K562 (cell line): ENCODE results near the gene DIAPH3. TPM values are rescaled to one million over a fixed set of nuclear protein-coding genes. Genes with fewer than 3 reads are reported as not detected.

Experiments used
- ATAC-seq: fragments of 200-7000 bp; cut with Tn5 transposase; 3 replicates; pipeline ENCODE4 v1.9.1; 2020; ENCODE audit warnings: moderate library complexity
- BruUV-seq: library from RNA; stranded (reverse); fragments of 400-500 nt; replicated peaks from 2 replicates; lab custom pipeline; 2021; lab: Mats Ljungman, UMichigan
- CTCF ChIA-PET: fragments of 300-600 bp; formaldehyde crosslinking; extraction: SDS; loops from one replicate; lab custom pipeline; 2021; ENCODE audit warnings: low intra/inter-chr PET ratio; lab: Yijun Ruan, JAX
- POLR2A ChIA-PET: fragments of 300-600, 350-650 bp; sonication (Branson Sonifier 250); formaldehyde crosslinking; extraction: SDS; loops from one replicate; lab custom pipeline; 2021; ENCODE audit warnings: antibody characterized with exemption, inconsistent platforms; lab: Yijun Ruan, JAX
- DNase-seq, 4 experiments: peaks; one replicate each; pipeline versions ENCODE4 v3.0.0 to v3.0.0-alpha.2; 2011 to 2018; ENCODE audit warnings: low spot score in 3 of 4, mixed read lengths in 3 of 4; ENCODE audit errors: extremely low read depth in 1 of 4
- FAIRE-seq: peaks from 2 replicates; lab custom pipeline; 2011; peaks lifted over from hg19 to GRCh38; lab: Jason Lieb, UNC
- H2AFZ ChIP-seq: 2 replicates; pipeline ENCODE4 v1.6.0; 2011; ENCODE audit warnings: low read depth, low read length, control low read depth, inconsistent platforms
- H3K27ac ChIP-seq: fragments of 200-600 bp; 3 replicates; pipeline ENCODE4 v1.8.0; 2011; ENCODE audit warnings: low read depth, mild to moderate bottlenecking, control low read depth, inconsistent platforms, low read length, moderate library complexity, mixed read lengths; ENCODE audit errors: extremely low read depth
- H3K27me3 ChIP-seq, 2 experiments: fragments of 300-600 bp in 1 of 2; 2 replicates in 1 of 2; 3 replicates in 1 of 2; pipeline versions ENCODE4 v1.6.0 to v1.8.0; 2011; ENCODE audit warnings: inconsistent platforms in 2 of 2, low read length in 2 of 2, mild to moderate bottlenecking in 1 of 2, mixed read lengths in 1 of 2, moderate library complexity in 1 of 2; ENCODE audit not compliant: control insufficient read depth in 2 of 2, insufficient read depth in 2 of 2
- H3K36me3 ChIP-seq: fragments of 300-600 bp; 3 replicates; pipeline ENCODE4 v1.8.0; 2011; ENCODE audit warnings: mild to moderate bottlenecking, low read length, inconsistent platforms; ENCODE audit not compliant: control insufficient read depth, insufficient read depth
- H3K4me1 ChIP-seq, 2 experiments: fragments of 200-600 bp in 1 of 2; replicated peaks in 1 of 2; 2 replicates in 1 of 2; 3 replicates in 1 of 2; pipeline versions ENCODE4 v1.5.1 to v1.8.0; 2011; ENCODE audit warnings: inconsistent platforms in 2 of 2, low read length in 2 of 2, mild to moderate bottlenecking in 1 of 2, mixed read lengths in 1 of 2, moderate library complexity in 1 of 2; ENCODE audit not compliant: control insufficient read depth in 2 of 2, insufficient read depth in 2 of 2
- H3K4me2 ChIP-seq: 2 replicates; pipeline ENCODE4 v1.6.1; 2011; ENCODE audit warnings: low read length, control low read depth, inconsistent platforms, mixed read lengths; ENCODE audit not compliant: insufficient read depth
- H3K4me3 ChIP-seq: fragments of 200-600 bp; sonication (generic), shearing (Covaris generic); 2 replicates; pipeline ENCODE4 v1.5.1; 2016; ENCODE audit warnings: control low read depth, inconsistent platforms
- H3K79me2 ChIP-seq: fragments of 200-600 bp; 3 replicates; pipeline ENCODE4 v1.8.0; 2011; ENCODE audit warnings: low read length, inconsistent platforms; ENCODE audit not compliant: control insufficient read depth, insufficient read depth
- H3K9ac ChIP-seq, 2 experiments: 2 replicates each; pipeline versions ENCODE4 v1.6.0 to v1.6.1; 2011; ENCODE audit warnings: low read depth in 2 of 2, low read length in 2 of 2, control low read depth in 1 of 2, inconsistent platforms in 1 of 2, mild to moderate bottlenecking in 1 of 2, mixed read lengths in 1 of 2; ENCODE audit not compliant: insufficient read depth in 1 of 2
- H3K9me1 ChIP-seq: one replicate; pipeline ENCODE4 v1.6.0; 2011; ENCODE audit warnings: inconsistent platforms, mild to moderate bottlenecking, low read length, moderate library complexity; ENCODE audit not compliant: control insufficient read depth, insufficient read depth
- H3K9me3 ChIP-seq: replicated peaks from 2 replicates; pipeline ENCODE4 v1.5.1; 2011; ENCODE audit warnings: low read depth, low read length, inconsistent platforms; ENCODE audit not compliant: control insufficient read depth, insufficient read depth
- H4K20me1 ChIP-seq: replicated peaks from 2 replicates; pipeline ENCODE4 v1.6.1; 2011; ENCODE audit warnings: low read length, inconsistent platforms, mixed read lengths; ENCODE audit not compliant: control insufficient read depth, insufficient read depth
- FOXK1 ChIP-seq: sonication (generic); formaldehyde crosslinking; IDR thresholded peaks from 2 replicates; pipeline ENCODE4 v1.8.0; 2022; ENCODE audit warnings: missing genetic modification reagents, mild to moderate bottlenecking, borderline replicate concordance
- HOXB6 ChIP-seq: fragments of 250-450 bp; sonication (Bioruptor Pico); IDR thresholded peaks from 2 replicates; pipeline ENCODE4 v1.5.1; 2022; ENCODE audit warnings: mild to moderate bottlenecking, borderline replicate concordance
- KDM2B ChIP-seq: fragments of 250-450 bp; sonication (Bioruptor Pico); IDR thresholded peaks from 2 replicates; pipeline ENCODE4 v1.8.0; 2021; ENCODE audit warnings: mild to moderate bottlenecking, moderate library complexity
- NCOA6 ChIP-seq: fragments of 450-650 bp; IDR thresholded peaks from 2 replicates; pipeline ENCODE4 v1.6.1; 2017; ENCODE audit warnings: mild to moderate bottlenecking
- PHF21A ChIP-seq: fragments of 450-650 bp; IDR thresholded peaks from 2 replicates; pipeline ENCODE4 v1.6.1; 2017; ENCODE audit warnings: low read depth, borderline replicate concordance
- ZNF24 ChIP-seq: fragments of 450-650 bp; IDR thresholded peaks from 2 replicates; pipeline ENCODE4 v1.6.1; 2016
- ZNF324 ChIP-seq: fragments of 250-450 bp; sonication (Bioruptor Pico); IDR thresholded peaks from 2 replicates; pipeline ENCODE4 v1.4.0; 2020; ENCODE audit warnings: mild to moderate bottlenecking
- ZNF583 ChIP-seq: fragments of 250-450 bp; sonication (Bioruptor Pico); IDR thresholded peaks from 2 replicates; pipeline ENCODE4 v1.4.0; 2020
- ZNF75A ChIP-seq: fragments of 450-650 bp; formaldehyde crosslinking; IDR thresholded peaks from 2 replicates; pipeline ENCODE4 v1.4.0; 2020; ENCODE audit warnings: mild to moderate bottlenecking
- WGBS: fragments of 100-300 bp; shearing (Covaris generic); methylation state at CpG from one replicate; pipeline ENCODE4 v1.1.6; 2016; ENCODE audit warnings: low coverage, mixed read lengths; ENCODE audit not compliant: insufficient coverage; ENCODE audit errors: missing lambda C conversion rate; 5-methylcytosine and 5-hydroxymethylcytosine counted together
- in situ Hi-C: fragments of 300-500 bp; cut with MboI; formaldehyde crosslinking; loops from 4 replicates; pipeline ENCODE4 v1.15.0; 2018; ENCODE audit warnings: inconsistent platforms, mixed read lengths
- intact Hi-C: fragments of 100-400 bp; cut with micrococcal nuclease; formaldehyde crosslinking; loops from 2 replicates; pipeline ENCODE4 v1.14.2; 2022
- polyA plus RNA-seq, 8 experiments: library from polyadenylated mRNA; depleted of rRNA in 4 of 8; stranded (reverse) in 5 of 8; unstranded in 3 of 8; fragments of >200 nt; fragmentation: Nextera tagmentation in 2 of 8; fragmentation: Illumina TruSeq in 1 of 8; extraction: Ambion mirVana in 2 of 8; extraction: Trizol in 1 of 8; gene quantifications; 2 replicates each; pipeline versions ENCODE4 v1.2.1 to v1.2.3, GENCODE V29; 2011 to 2014; ENCODE audit warnings: inconsistent platforms in 1 of 8, missing spikeins in 1 of 8
- total RNA-seq, 7 experiments: library from RNA; depleted of rRNA in 6 of 7; stranded (reverse); fragments of >200 nt in 6 of 7; fragmentation: Illumina TruSeq in 2 of 7; extraction: Trizol in 2 of 7; gene quantifications; 2 replicates each; pipeline versions ENCODE4 v1.2.1 to v1.2.3, GENCODE V29; 2011 to 2021; ENCODE audit warnings: low replicate concordance in 1 of 7
- TF ChIP-seq, protein P1 (sequence below): conservative IDR thresholded peaks from 2 replicates; pipeline ENCODE4 v1.6.1; 2011; ENCODE audit warnings: low read depth, mild to moderate bottlenecking, low read length; ENCODE audit not compliant: control insufficient read depth
- TF ChIP-seq, protein P2 (sequence below): fragments of 450-650 bp; IDR thresholded peaks from 2 replicates; pipeline ENCODE4 v1.6.1; 2014; ENCODE audit warnings: low read depth, mild to moderate bottlenecking, moderate library complexity, borderline replicate concordance

The DIAPH3 gene
- total and polyA plus RNA-seq, 9 of the 15 experiments (the other 6 are each of a cell fraction or from before 2014, with no cell fraction given), result 9.0 to 18.7 (median 14.7) TPM

- H3K27me3 ChIP-seq, result no peaks in the 10 kb centered on the region
- H3K4me1 ChIP-seq, result no peaks in the 10 kb centered on the region
- 3% methylated on average over 4 of the region's 4 CpGs for WGBS
- H3K9ac ChIP-seq, result no peak overlapping the region
- H3K9me1 ChIP-seq, result no peaks in the 10 kb centered on the region
- no peaks in the 10 kb centered on the region for H3K36me3 ChIP-seq
- no peak for DNase-seq
- H3K27ac ChIP-seq, result no peak overlapping the region
- no peak overlapping the region for H2AFZ ChIP-seq
- in situ Hi-C loops (no loop called here), intact Hi-C loops (no loop called here)
- H3K9me3 ChIP-seq, result no peaks in the 10 kb centered on the region
- no peaks in the 10 kb centered on the region for H4K20me1 ChIP-seq
- no peak for ATAC-seq
- H3K4me2 ChIP-seq, result no peak overlapping the region
- no peaks in the 10 kb centered on the region for H3K79me2 ChIP-seq
- ChIA-PET POLR2A (no interaction called here), CTCF (no interaction called here)
- no TSS peak for BruUV-seq
- no peak overlapping the region for H3K4me3 ChIP-seq
- TF ChIP-seq KDM2B (CRISPR knock-in tag) (no peak), FOXK1 (no peak), PHF21A (no peak), ZNF75A (CRISPR knock-in tag) (no peak), ZNF24 (no peak), ZNF324 (no peak), NCOA6 (no peak), HOXB6 (no peak), ZNF583 (CRISPR knock-in tag) (no peak)
- TF ChIP-seq, protein P1, sequence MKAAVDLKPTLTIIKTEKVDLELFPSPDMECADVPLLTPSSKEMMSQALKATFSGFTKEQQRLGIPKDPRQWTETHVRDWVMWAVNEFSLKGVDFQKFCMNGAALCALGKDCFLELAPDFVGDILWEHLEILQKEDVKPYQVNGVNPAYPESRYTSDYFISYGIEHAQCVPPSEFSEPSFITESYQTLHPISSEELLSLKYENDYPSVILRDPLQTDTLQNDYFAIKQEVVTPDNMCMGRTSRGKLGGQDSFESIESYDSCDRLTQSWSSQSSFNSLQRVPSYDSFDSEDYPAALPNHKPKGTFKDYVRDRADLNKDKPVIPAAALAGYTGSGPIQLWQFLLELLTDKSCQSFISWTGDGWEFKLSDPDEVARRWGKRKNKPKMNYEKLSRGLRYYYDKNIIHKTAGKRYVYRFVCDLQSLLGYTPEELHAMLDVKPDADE, result no peak
- TF ChIP-seq, protein P2, sequence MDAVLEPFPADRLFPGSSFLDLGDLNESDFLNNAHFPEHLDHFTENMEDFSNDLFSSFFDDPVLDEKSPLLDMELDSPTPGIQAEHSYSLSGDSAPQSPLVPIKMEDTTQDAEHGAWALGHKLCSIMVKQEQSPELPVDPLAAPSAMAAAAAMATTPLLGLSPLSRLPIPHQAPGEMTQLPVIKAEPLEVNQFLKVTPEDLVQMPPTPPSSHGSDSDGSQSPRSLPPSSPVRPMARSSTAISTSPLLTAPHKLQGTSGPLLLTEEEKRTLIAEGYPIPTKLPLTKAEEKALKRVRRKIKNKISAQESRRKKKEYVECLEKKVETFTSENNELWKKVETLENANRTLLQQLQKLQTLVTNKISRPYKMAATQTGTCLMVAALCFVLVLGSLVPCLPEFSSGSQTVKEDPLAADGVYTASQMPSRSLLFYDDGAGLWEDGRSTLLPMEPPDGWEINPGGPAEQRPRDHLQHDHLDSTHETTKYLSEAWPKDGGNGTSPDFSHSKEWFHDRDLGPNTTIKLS, result no peak
- TF ChIP-seq, all 486 proteins: peak for 0
- no peak for FAIRE-seq
Measured at GRCh38 chr13:59623206-59623915, 540.4 kb downstream of the DIAPH3 start.
